ENCODE data around the gene CES2. TPM values are rescaled to one million over a fixed set of nuclear protein-coding genes. Genes with fewer than 3 reads are reported as not detected.
"Not testable (repeated sequence)": the region's sequence is repeated elsewhere in the genome, so short reads cannot be mapped to it uniquely, and the experiment has no call there.

Gene CES2
- total and polyA plus RNA-seq, 7 donors: 21.8 to 163 (median 25.5) TPM

GRCh38 chr16:66942981-66943380, 7.7 kb downstream of the CES2 start:
- Histone ChIP-seq H3K9me3 (no peaks in the 10 kb centered on the region), H3K27ac (no peak overlapping the region), H3K36me3 (peaks cover 20 to 61% (median 44%) of the 10 kb centered on the region in 4 donors), H3K27me3 (no peaks in the 10 kb centered on the region), H3K4me1 (peaks cover 0 to 7% (median 3%) of the 10 kb centered on the region in 4 donors), H3K4me3 (no peak overlapping the region)
- intact Hi-C loops (cut with DNase I): no loop called here
- 83 to 96% methylated on average over 5 of the region's 5 CpGs for WGBS, 2 donors
- DNase-seq: no peak
- TF ChIP-seq, protein P1, sequence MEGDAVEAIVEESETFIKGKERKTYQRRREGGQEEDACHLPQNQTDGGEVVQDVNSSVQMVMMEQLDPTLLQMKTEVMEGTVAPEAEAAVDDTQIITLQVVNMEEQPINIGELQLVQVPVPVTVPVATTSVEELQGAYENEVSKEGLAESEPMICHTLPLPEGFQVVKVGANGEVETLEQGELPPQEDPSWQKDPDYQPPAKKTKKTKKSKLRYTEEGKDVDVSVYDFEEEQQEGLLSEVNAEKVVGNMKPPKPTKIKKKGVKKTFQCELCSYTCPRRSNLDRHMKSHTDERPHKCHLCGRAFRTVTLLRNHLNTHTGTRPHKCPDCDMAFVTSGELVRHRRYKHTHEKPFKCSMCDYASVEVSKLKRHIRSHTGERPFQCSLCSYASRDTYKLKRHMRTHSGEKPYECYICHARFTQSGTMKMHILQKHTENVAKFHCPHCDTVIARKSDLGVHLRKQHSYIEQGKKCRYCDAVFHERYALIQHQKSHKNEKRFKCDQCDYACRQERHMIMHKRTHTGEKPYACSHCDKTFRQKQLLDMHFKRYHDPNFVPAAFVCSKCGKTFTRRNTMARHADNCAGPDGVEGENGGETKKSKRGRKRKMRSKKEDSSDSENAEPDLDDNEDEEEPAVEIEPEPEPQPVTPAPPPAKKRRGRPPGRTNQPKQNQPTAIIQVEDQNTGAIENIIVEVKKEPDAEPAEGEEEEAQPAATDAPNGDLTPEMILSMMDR (IDR thresholded peaks at IDR 0.05): no peak
- no peak for TF ChIP-seq POLR2AphosphoS5 (IDR thresholded peaks at IDR 0.05)
- TF ChIP-seq POLR2A (IDR thresholded peaks at IDR 0.05): no peak
- no peak for TF ChIP-seq EP300 (IDR thresholded peaks at IDR 0.05)

- Histone ChIP-seq H3K4me1 (peaks cover 0 to 13% (median 8%) of the 10 kb centered on the region in 4 donors), H3K27me3 (no peaks in the 10 kb centered on the region), H3K27ac (no peak overlapping the region), H3K4me3 (no peak overlapping the region), H3K9me3 (no peaks in the 10 kb centered on the region), H3K36me3 (peaks cover 20 to 55% (median 44%) of the 10 kb centered on the region in 4 donors)
- no peak for DNase-seq
- intact Hi-C loops (cut with DNase I): no loop called here
- TF ChIP-seq POLR2A (IDR thresholded peaks at IDR 0.05) (no peak), POLR2AphosphoS5 (IDR thresholded peaks at IDR 0.05) (no peak), EP300 (IDR thresholded peaks at IDR 0.05) (no peak)
- TF ChIP-seq, protein P1 (IDR thresholded peaks at IDR 0.05): no peak
- WGBS, 2 donors: 91 to 96% methylated on average over 15 of the region's 15 CpGs
Measured at GRCh38 chr16:66943426-66944053, 8.2 kb downstream of the CES2 start.

- peaks cover 0 to 4% (median 0%) of the 10 kb centered on the region in 3 donors for H3K27me3 ChIP-seq
- intact Hi-C loops (cut with DNase I): no loop called here
- no peak overlapping the region for H3K4me3 ChIP-seq
- WGBS, 2 donors: 91 to 95% methylated on average over 5 of the region's 5 CpGs
- H3K36me3 ChIP-seq: peaks cover 20 to 50% (median 43%) of the 10 kb centered on the region in 4 donors
- H3K9me3 ChIP-seq: no peaks in the 10 kb centered on the region
- no peak for DNase-seq
- H3K27ac ChIP-seq: no peak overlapping the region
- peaks cover 0 to 18% (median 13%) of the 10 kb centered on the region in 4 donors for H3K4me1 ChIP-seq
- TF ChIP-seq POLR2A (IDR thresholded peaks at IDR 0.05) (no peak), EP300 (IDR thresholded peaks at IDR 0.05) (no peak), POLR2AphosphoS5 (IDR thresholded peaks at IDR 0.05) (no peak)
- TF ChIP-seq, protein P1 (IDR thresholded peaks at IDR 0.05): no peak
Measured at GRCh38 chr16:66944054-66944441, 8.7 kb downstream of the CES2 start.

DNA sequence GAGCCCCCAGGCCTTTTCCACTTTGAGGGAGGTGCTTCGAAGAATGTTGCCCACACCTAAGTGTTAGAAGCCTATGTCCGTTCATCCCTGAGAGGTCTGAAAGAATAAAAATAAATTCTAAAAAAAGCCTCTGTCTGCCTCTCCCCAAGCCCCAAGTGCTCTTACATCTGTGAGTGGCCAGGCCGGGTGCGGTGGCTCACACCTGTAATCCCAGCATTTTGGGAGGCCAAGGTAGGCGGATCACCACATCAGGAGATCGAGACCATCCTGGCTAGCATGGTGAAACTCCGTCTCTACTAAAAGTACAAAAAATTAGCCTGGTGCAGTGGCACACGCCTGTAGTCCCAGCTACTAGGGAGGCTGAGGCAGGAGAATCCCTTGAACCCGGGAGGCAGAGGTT, 9.7 kb downstream of the CES2 start:
- Histone ChIP-seq H3K4me1 (peaks cover 0 to 20% (median 15%) of the 10 kb centered on the region in 4 donors), H3K27me3 (peaks cover 0 to 13% (median 0%) of the 10 kb centered on the region in 3 donors), H3K36me3 (peaks cover 12 to 41% (median 35%) of the 10 kb centered on the region in 4 donors)
- WGBS, 2 donors: 78 to 90% methylated on average over 9 of the region's 9 CpGs
- H3K27ac ChIP-seq; DNase-seq; intact Hi-C loops (cut with DNase I); H3K9me3 ChIP-seq; H3K4me3 ChIP-seq: not testable (repeated sequence)
- TF ChIP-seq POLR2AphosphoS5 (IDR thresholded peaks at IDR 0.05): peak in 1 of 4 donors; percentile 7

DNA sequence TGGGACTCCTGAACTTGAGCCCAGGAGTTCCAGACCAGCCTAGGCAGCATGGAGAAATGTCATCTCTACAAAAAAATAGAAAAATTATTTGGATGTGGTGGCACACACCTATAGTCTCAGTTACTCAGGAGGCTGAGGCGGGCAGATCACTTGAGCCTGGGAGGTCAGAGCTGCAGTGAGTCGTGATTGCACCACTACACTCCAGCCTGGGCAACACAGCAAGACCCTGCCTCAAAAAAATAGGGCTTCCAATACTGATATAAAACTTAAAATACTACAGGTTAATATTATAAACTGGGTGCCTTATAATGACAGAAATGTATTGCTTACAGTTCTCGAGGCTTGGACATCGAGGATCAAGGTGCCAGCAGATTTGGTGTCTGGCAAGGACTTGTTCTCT, 10.6 kb downstream of the CES2 start:
- 48 to 86% methylated on average over 4 of the region's 4 CpGs for WGBS, 2 donors

More for the DNA sequence above, 10.6 kb downstream of the CES2 start:
- TF ChIP-seq EP300 (IDR thresholded peaks at IDR 0.05) (no peak), POLR2AphosphoS5 (IDR thresholded peaks at IDR 0.05) (no peak), POLR2A (IDR thresholded peaks at IDR 0.05) (no peak)
- TF ChIP-seq, protein P1 (IDR thresholded peaks at IDR 0.05): no peak
- Histone ChIP-seq H3K27me3 (peaks cover 0 to 23% (median 3%) of the 10 kb centered on the region in 3 donors), H3K27ac (no peak overlapping the region), H3K9me3 (no peaks in the 10 kb centered on the region), H3K4me3 (no peak overlapping the region), H3K4me1 (peaks cover 0 to 20% (median 15%) of the 10 kb centered on the region in 4 donors), H3K36me3 (peaks cover 12 to 32% (median 25%) of the 10 kb centered on the region in 4 donors)
- intact Hi-C loops (cut with DNase I): no loop called here
- no peak for DNase-seq

Data from sigmoid colon (tissue), 7 donors.